Brain microvascular endothelial cell (primary cell): Measurements from ENCODE around the gene FOXR1.
A peak's percentile ranks its signal among the peaks of the same experiment; 100 is the strongest.

Source experiments
- DNase-seq: peaks from one replicate; pipeline ENCODE4 v3.0.0-alpha.2; 2020
- H3K27ac ChIP-seq: fragments of 250-450 bp; sonication (Bioruptor Pico); 2 replicates; pipeline ENCODE4 v1.5.1; 2020; ENCODE audit warnings: mild to moderate bottlenecking, moderate library complexity
- H3K27me3 ChIP-seq: fragments of 250-450 bp; sonication (Bioruptor Pico); replicated peaks from 2 replicates; pipeline ENCODE4 v1.5.1; 2020; ENCODE audit warnings: mild to moderate bottlenecking
- H3K36me3 ChIP-seq: fragments of 250-450 bp; sonication (Bioruptor Pico); replicated peaks from 2 replicates; pipeline ENCODE4 v1.5.1; 2020; ENCODE audit warnings: mild to moderate bottlenecking
- H3K4me3 ChIP-seq: 2 replicates; pipeline ENCODE4 v1.5.1; 2011; ENCODE audit warnings: low read depth, mild to moderate bottlenecking, control low read depth, low read length, moderate library complexity
- CTCF ChIP-seq: IDR thresholded peaks from 2 replicates; pipeline ENCODE4 v1.5.1; 2011; ENCODE audit warnings: low read depth, mild to moderate bottlenecking, moderate library complexity, low read length, control low read depth, inconsistent platforms; ENCODE audit errors: missing control alignments
- in situ Hi-C: cut with HindIII; loops from 2 replicates; pipeline ENCODE4 v1.10.0; 2017; ENCODE audit warnings: low sequenced_read_pairs, low pct_ligation_motif_present

The FOXR1 gene

GRCh38 chr11:118971646-118972045 is at the start of gene FOXR1:
Gene FOXR1, plus strand, starts transcription at chr11:118971761. Its CDS starts 171 bp downstream, at chr11:118971932.
- H3K27ac ChIP-seq = no peak within 1 kb of the TSS
- no peaks in the 10 kb centered on the region for H3K36me3 ChIP-seq
- no peak within 1 kb of the TSS for H3K4me3 ChIP-seq
- in situ Hi-C loops = no loop called here
- DNase-seq = no peak
- no peak for TF ChIP-seq CTCF
- H3K27me3 ChIP-seq = no peaks in the 10 kb centered on the region

- no peaks in the 10 kb centered on the region for H3K27me3 ChIP-seq
- H3K4me3 ChIP-seq = peak overlapping the region; percentile 96
- DNase-seq = no peak
- TF ChIP-seq CTCF = no peak
- H3K27ac ChIP-seq = peak overlapping the region; percentile 92
- in situ Hi-C loops = no loop called here
- no peaks in the 10 kb centered on the region for H3K36me3 ChIP-seq
Measured at GRCh38 chr11:118921929-118922744, 49.4 kb upstream of the FOXR1 start.

- in situ Hi-C loops = no loop called here
- no peaks in the 10 kb centered on the region for H3K36me3 ChIP-seq
- TF ChIP-seq CTCF = no peak
- peak overlapping the region; percentile 96 for H3K4me3 ChIP-seq
- no peaks in the 10 kb centered on the region for H3K27me3 ChIP-seq
- DNase-seq = no peak
- peak overlapping the region; percentile 92 for H3K27ac ChIP-seq
Measured at GRCh38 chr11:118922745-118923627, 48.6 kb upstream of the FOXR1 start.

GRCh38 chr11:118923721-118924587 is 47.6 kb upstream of the FOXR1 start:
- in situ Hi-C loops = no loop called here
- no peak for DNase-seq
- no peaks in the 10 kb centered on the region for H3K36me3 ChIP-seq
- peak overlapping the region; percentile 96 for H3K4me3 ChIP-seq
- no peak for TF ChIP-seq CTCF
- H3K27me3 ChIP-seq = no peaks in the 10 kb centered on the region
- peak overlapping the region; percentile 18 for H3K27ac ChIP-seq
